NCI-H510A (cell line): ENCODE data around the gene SLC44A3.

Experiments
- DNase-seq: peaks from one replicate; lab custom pipeline; 2025; lab: John Stamatoyannopoulos, UW

SLC44A3 gene

GRCh38 chr1:94873520-94874351, 53.6 kb downstream of the SLC44A3 start:
- DNase-seq = peak; percentile 51

- no peak for DNase-seq
These were observed 54.3 kb downstream of the SLC44A3 start for GRCh38 chr1:94874423-94874822.

GRCh38 chr1:94875794-94876193, 55.6 kb downstream of the SLC44A3 start:
- no peak for DNase-seq

- DNase-seq = no peak
These were observed 56.2 kb downstream of the SLC44A3 start for GRCh38 chr1:94876362-94876761.

GRCh38 chr1:94878329-94878728, 58.2 kb downstream of the SLC44A3 start:
- DNase-seq = no peak

- DNase-seq = no peak
These were observed 63.5 kb downstream of the SLC44A3 start for GRCh38 chr1:94883691-94884090.

- no peak for DNase-seq
These were observed 63.9 kb downstream of the SLC44A3 start for GRCh38 chr1:94884106-94884505.

GRCh38 chr1:94884507-94884906, 64.3 kb downstream of the SLC44A3 start:
- DNase-seq = no peak

GRCh38 chr1:94886361-94886760, 66.2 kb downstream of the SLC44A3 start:
- no peak for DNase-seq

- no peak for DNase-seq
These were observed 66.9 kb downstream of the SLC44A3 start for GRCh38 chr1:94887106-94887505.

GRCh38 chr1:94887603-94888171, 67.5 kb downstream of the SLC44A3 start:
- no peak for DNase-seq

GRCh38 chr1:94888201-94888600, 68.0 kb downstream of the SLC44A3 start:
- no peak for DNase-seq

GRCh38 chr1:94892604-94893254, 72.6 kb downstream of the SLC44A3 start:
- DNase-seq = no peak

GRCh38 chr1:94894630-94895029, 74.5 kb downstream of the SLC44A3 start:
- DNase-seq = no peak

GRCh38 chr1:94895518-94895917, 75.4 kb downstream of the SLC44A3 start:
- no peak for DNase-seq

GRCh38 chr1:94898491-94899385, 78.6 kb downstream of the SLC44A3 start:
- DNase-seq = no peak

GRCh38 chr1:94899756-94900155, 79.6 kb downstream of the SLC44A3 start:
- no peak for DNase-seq

- DNase-seq = no peak
These were observed 81.7 kb downstream of the SLC44A3 start for GRCh38 chr1:94901841-94902240.

GRCh38 chr1:94903280-94904009, 83.3 kb downstream of the SLC44A3 start:
- DNase-seq = no peak

- no peak for DNase-seq
These were observed 85.0 kb downstream of the SLC44A3 start for GRCh38 chr1:94905207-94905606.

GRCh38 chr1:94906382-94906781, 86.2 kb downstream of the SLC44A3 start:
- DNase-seq = no peak
